HEK293 (cell line): ENCODE results near the gene PRELID1.

Experiments used
- CTCF ChIA-PET: fragments of 350-600 bp; formaldehyde crosslinking; extraction: SDS; loops from one replicate; lab custom pipeline; 2021; ENCODE audit warnings: antibody characterized with exemption; lab: Yijun Ruan, JAX
- POLR2A ChIA-PET: fragments of 300-600 bp; formaldehyde crosslinking; extraction: SDS; loops from one replicate; lab custom pipeline; 2020; ENCODE audit warnings: antibody characterized with exemption, inconsistent platforms; lab: Yijun Ruan, JAX
- H3K27ac ChIP-seq: fragments of 200-500 bp; sonication (Bioruptor generic); 2 replicates; pipeline ENCODE4 v1.5.1; 2014; ENCODE audit warnings: low read depth, low read length, control low read depth, inconsistent platforms; ENCODE audit errors: extremely low read depth
- H3K36me3 ChIP-seq, 2 experiments: fragments of 200-500 bp in 1 of 2; sonication (Bioruptor generic) in 1 of 2; 1 replicate in 1 of 2; 2 replicates in 1 of 2; pipeline ENCODE4 v1.5.1; 2014 to 2017; ENCODE audit warnings: inconsistent platforms in 2 of 2, low read length in 2 of 2; ENCODE audit not compliant: control insufficient read depth in 2 of 2, insufficient read depth in 1 of 2
- H3K4me1 ChIP-seq: fragments of 200-500 bp; sonication (Bioruptor generic); 2 replicates; pipeline ENCODE4 v1.5.1; 2014; ENCODE audit warnings: mild to moderate bottlenecking, low read length, inconsistent platforms; ENCODE audit not compliant: control insufficient read depth, insufficient read depth
- H3K4me3 ChIP-seq: 2 replicates; pipeline ENCODE4 v1.5.1; 2011; ENCODE audit warnings: low read depth, mild to moderate bottlenecking, control low read depth, low read length, moderate library complexity
- H3K9me3 ChIP-seq: fragments of 200-500 bp; sonication (Bioruptor generic); 2 replicates; pipeline ENCODE4 v1.5.1; 2014; ENCODE audit warnings: low read depth, low read length, inconsistent platforms; ENCODE audit not compliant: control insufficient read depth, insufficient read depth
- KLF9 ChIP-seq: fragments of 450-650 bp; formaldehyde crosslinking; IDR thresholded peaks from 2 replicates; pipeline ENCODE4 v1.5.1; 2016; ENCODE audit warnings: missing biosample characterization, missing genetic modification characterization, low read depth
- PATZ1 ChIP-seq: fragments of 450-650 bp; formaldehyde crosslinking; IDR thresholded peaks from 2 replicates; pipeline ENCODE4 v1.5.1; 2016; ENCODE audit warnings: missing biosample characterization, missing genetic modification characterization
- PRDM1 ChIP-seq: fragments of 450-650 bp; formaldehyde crosslinking; IDR thresholded peaks from 2 replicates; pipeline ENCODE4; 2016; ENCODE audit warnings: missing biosample characterization, missing genetic modification characterization
- REST ChIP-seq: fragments of 450-650 bp; formaldehyde crosslinking; IDR thresholded peaks from 2 replicates; pipeline ENCODE4 v1.5.1; 2016; ENCODE audit warnings: missing biosample characterization, missing genetic modification characterization
- ZBTB10 ChIP-seq: fragments of 450-650 bp; formaldehyde crosslinking; IDR thresholded peaks from 2 replicates; pipeline ENCODE4 v1.5.1; 2016; ENCODE audit warnings: missing biosample characterization, missing genetic modification characterization
- ZBTB26 ChIP-seq: fragments of 450-650 bp; formaldehyde crosslinking; optimal IDR thresholded peaks from 2 replicates; pipeline ENCODE3; 2016; ENCODE audit warnings: missing biosample characterization, mild to moderate bottlenecking, missing genetic modification characterization
- ZNF239 ChIP-seq: fragments of 450-650 bp; formaldehyde crosslinking; IDR thresholded peaks from 2 replicates; pipeline ENCODE4 v1.5.1; 2016; ENCODE audit warnings: missing biosample characterization, missing genetic modification characterization
- ZNF302 ChIP-seq: fragments of 450-650 bp; formaldehyde crosslinking; IDR thresholded peaks from 2 replicates; pipeline ENCODE4 v1.5.1; 2016; ENCODE audit warnings: missing biosample characterization, missing genetic modification characterization, low read depth
- ZNF324 ChIP-seq: fragments of 450-650 bp; formaldehyde crosslinking; IDR thresholded peaks from 2 replicates; pipeline ENCODE4 v1.5.1; 2016; ENCODE audit warnings: missing biosample characterization, missing genetic modification characterization
- ZNF341 ChIP-seq: fragments of 450-650 bp; formaldehyde crosslinking; IDR thresholded peaks from 2 replicates; pipeline ENCODE4; 2016; ENCODE audit warnings: low read depth, missing biosample characterization, missing genetic modification characterization
- ZNF350 ChIP-seq: fragments of 450-650 bp; formaldehyde crosslinking; IDR thresholded peaks from 2 replicates; pipeline ENCODE4 v1.5.0; 2017; ENCODE audit warnings: missing biosample characterization, mild to moderate bottlenecking, missing genetic modification characterization
- ZNF449 ChIP-seq: fragments of 450-650 bp; formaldehyde crosslinking; IDR thresholded peaks from 2 replicates; pipeline ENCODE4 v1.5.1; 2017; ENCODE audit warnings: missing biosample characterization, mild to moderate bottlenecking, missing genetic modification characterization, moderate library complexity
- ZNF518A ChIP-seq: fragments of 450-650 bp; formaldehyde crosslinking; conservative IDR thresholded peaks from 2 replicates; pipeline ENCODE4 v1.5.1; 2016; ENCODE audit warnings: low read depth, missing biosample characterization, missing genetic modification characterization
- ZNF530 ChIP-seq: fragments of 450-650 bp; formaldehyde crosslinking; IDR thresholded peaks from 2 replicates; pipeline ENCODE4 v1.5.1; 2016; ENCODE audit warnings: low read depth, missing biosample characterization, missing genetic modification characterization
- ZNF610 ChIP-seq: fragments of 450-650 bp; formaldehyde crosslinking; IDR thresholded peaks from 2 replicates; pipeline ENCODE4 v1.5.1; 2016; ENCODE audit warnings: missing biosample characterization, missing genetic modification characterization, borderline replicate concordance
- ZNF660 ChIP-seq: fragments of 450-650 bp; IDR thresholded peaks from 2 replicates; pipeline ENCODE4 v1.5.1; 2018; ENCODE audit warnings: missing biosample characterization, mild to moderate bottlenecking, missing genetic modification characterization
- ZSCAN5A ChIP-seq: fragments of 450-650 bp; formaldehyde crosslinking; IDR thresholded peaks from 2 replicates; pipeline ENCODE4 v1.5.1; 2016; ENCODE audit warnings: missing biosample characterization, missing genetic modification characterization

PRELID1 gene

GRCh38 chr5:177303121-177303924, at the start of gene PRELID1, which contains the start of gene RAB24:
TSS of gene PRELID1 (plus strand) at chr5:177303799. CDS start at chr5:177303986, 187 bp downstream.
TSS of gene RAB24 (minus strand) at chr5:177303719. CDS start at chr5:177303288, 431 bp downstream.
- CTCF ChIA-PET, result interaction anchor here (0.6 to 1.6 kb wide), 3 partner anchors 14 to 192 kb away, joined by 3 to 4 read pairs (median 3); no protein-coding TSS in a partner anchor
- no peak for TF ChIP-seq PRDM1 (tag by site-specific recombination)
- TF ChIP-seq ZNF518A (tag by site-specific recombination), result no peak
- 0 out of 2 replicates have a peak, but pooled peaks have one; percentile 26 for TF ChIP-seq ZNF610 (tag by site-specific recombination)
- TF ChIP-seq ZNF302 (tag by site-specific recombination), result no peak
- TF ChIP-seq ZNF239, result no peak
- TF ChIP-seq ZNF449, result peak; percentile 30; the same call in 1 of the 2 replicates
- TF ChIP-seq REST (tag by site-specific recombination), result 0 out of 2 replicates have a peak, but pooled peaks have one; percentile 13
- TF ChIP-seq ZBTB10 (tag by site-specific recombination), result peak; percentile 90
- peak; percentile 95 for TF ChIP-seq ZBTB26 (tag by site-specific recombination)
- TF ChIP-seq KLF9 (tag by site-specific recombination), result peak; percentile 90
- 0 out of 2 replicates have a peak, but pooled peaks have one; percentile 69 for TF ChIP-seq ZSCAN5A
- peak; percentile 96 for TF ChIP-seq PATZ1 (tag by site-specific recombination)
- peak; percentile 76; the same call in 1 of the 2 replicates for TF ChIP-seq ZNF324 (tag by site-specific recombination)
- TF ChIP-seq ZNF341 (tag by site-specific recombination), result peak; percentile 67
- no peak for TF ChIP-seq ZNF350
- no peak for TF ChIP-seq ZNF530 (tag by site-specific recombination)
- 0 out of 2 replicates have a peak, but pooled peaks have one; percentile 71 for TF ChIP-seq ZNF660 (tag by site-specific recombination)

More at GRCh38 chr5:177303121-177303924, at the start of gene PRELID1, which contains the start of gene RAB24:
- H3K9me3 ChIP-seq, result no peaks in the 10 kb centered on the region
- POLR2A ChIA-PET, result interaction anchor here (1.0 to 1.2 kb wide), 2 partner anchors 9 to 16 kb away, joined by 3 to 11 read pairs; partner anchors contain the start of gene MXD3
- H3K27ac ChIP-seq, result peak within 1 kb of the TSS; percentile 80
- H3K4me1 ChIP-seq, result peaks cover 9% of the 10 kb centered on the region
- H3K4me3 ChIP-seq, result peak within 1 kb of the TSS; percentile 90
- peaks cover 4 to 68% of the 10 kb centered on the region in 2 experiments; a peak in 2 of 3 replicates for H3K36me3 ChIP-seq
